Colonic mucosa (tissue), 4 donors: ENCODE results near the gene CTNS. TPM values are rescaled to one million over a fixed set of nuclear protein-coding genes. Genes with fewer than 3 reads are reported as not detected.

Experiments used
- DNase-seq: peaks from one replicate; pipeline ENCODE4 v3.0.0-alpha.2; 2020
- H3K27ac ChIP-seq: fragments of 200-600 bp; one replicate; pipeline ENCODE4 v1.8.0; 2021
- H3K27me3 ChIP-seq: fragments of 200-600 bp; one replicate; pipeline ENCODE4 v1.8.0; 2021
- H3K36me3 ChIP-seq: fragments of 200-600 bp; one replicate; pipeline ENCODE4 v1.8.0; 2021
- H3K4me1 ChIP-seq: fragments of 200-600 bp; one replicate; pipeline ENCODE4 v1.8.0; 2021; ENCODE audit warnings: mild to moderate bottlenecking
- H3K4me3 ChIP-seq: fragments of 200-600 bp; one replicate; pipeline ENCODE4 v1.8.0; 2021
- H3K9ac ChIP-seq, 2 donors: one replicate each; pipeline ENCODE4 v1.7.0; 2013; ENCODE audit warnings: control low read depth in 2 of 2, low read depth in 2 of 2, low read length in 2 of 2
- H3K9me3 ChIP-seq: fragments of 200-600 bp; one replicate; pipeline ENCODE4 v1.8.0; 2021
- CTCF ChIP-seq: fragments of 200-600 bp; IDR thresholded peaks from one replicate; pipeline ENCODE4 v1.8.0; 2022; ENCODE audit warnings: antibody characterized with exemption, mild to moderate bottlenecking
- intact Hi-C: fragments of 100-400 bp; cut with DNase I; formaldehyde crosslinking; loops from one replicate; pipeline ENCODE4 v1.14.1; 2022
- total RNA-seq, 2 donors: library from RNA; stranded (reverse); fragmentation: NEBNext Ultra II Directional in 1 of 2; extraction: Animal tissue kit (Norgen Biotek cat#: 25700) in 1 of 2; gene quantifications; one replicate each; pipeline ENCODE4 v1.2.1, GENCODE V29; 2021
- donor health status: healthy.
- donor health status: DM: no; HTN: no; CAD: no.
- donor health status: DM: no; HTN: no; CAD: no.

CTNS gene
- total RNA-seq, 2 donors from 2014 or later: 7.9 to 8.1 TPM

GRCh38 chr17:3693141-3693540 is 56.6 kb downstream of the CTNS start:
- Histone ChIP-seq H3K4me1 (no peaks in the 10 kb centered on the region), H3K27ac (no peak overlapping the region), H3K27me3 (peaks cover 29% of the 10 kb centered on the region), H3K36me3 (no peaks in the 10 kb centered on the region), H3K9ac (no peak overlapping the region), H3K4me3 (no peak overlapping the region), H3K9me3 (no peaks in the 10 kb centered on the region)
- intact Hi-C loops: no loop called here
- no peak for DNase-seq
- no peak for TF ChIP-seq CTCF

- Histone ChIP-seq H3K4me1 (no peaks in the 10 kb centered on the region), H3K36me3 (no peaks in the 10 kb centered on the region), H3K4me3 (no peak overlapping the region), H3K9me3 (no peaks in the 10 kb centered on the region), H3K27ac (no peak overlapping the region), H3K27me3 (peaks cover 29% of the 10 kb centered on the region), H3K9ac (no peak overlapping the region)
- intact Hi-C loops: no loop called here
- DNase-seq: no peak
- no peak for TF ChIP-seq CTCF
These were observed 57.3 kb downstream of the CTNS start for GRCh38 chr17:3693829-3694231.

GRCh38 chr17:3695129-3695722 is 58.7 kb downstream of the CTNS start:
- H3K27me3 ChIP-seq: peaks cover 29% of the 10 kb centered on the region
- H3K27ac ChIP-seq: no peak overlapping the region
- intact Hi-C loops: no loop called here
- no peaks in the 10 kb centered on the region for H3K4me1 ChIP-seq
- H3K4me3 ChIP-seq: peak overlapping the region; percentile 51
- no peaks in the 10 kb centered on the region for H3K36me3 ChIP-seq
- peak overlapping the region; percentile 5 to 56 for H3K9ac ChIP-seq
- H3K9me3 ChIP-seq: no peaks in the 10 kb centered on the region
- no peak for DNase-seq
- TF ChIP-seq CTCF: no peak

GRCh38 chr17:3695723-3696411 is 59.3 kb downstream of the CTNS start, which contains the start of gene P2RX5:
Gene P2RX5, minus strand, starts transcription at chr17:3696155. Its CDS starts 150 bp downstream, at chr17:3696005.
- DNase-seq: no peak
- peak within 1 kb of the TSS; percentile 51 for H3K4me3 ChIP-seq

GRCh38 chr17:3697103-3697476 is 60.5 kb downstream of the CTNS start:
- no peak overlapping the region for H3K27ac ChIP-seq
- H3K4me1 ChIP-seq: no peaks in the 10 kb centered on the region
- H3K27me3 ChIP-seq: peaks cover 29% of the 10 kb centered on the region
- H3K9ac ChIP-seq: no peak overlapping the region
- DNase-seq: no peak
- H3K9me3 ChIP-seq: no peaks in the 10 kb centered on the region
- no peaks in the 10 kb centered on the region for H3K36me3 ChIP-seq
- intact Hi-C loops: no loop called here
- no peak overlapping the region for H3K4me3 ChIP-seq
- TF ChIP-seq CTCF: no peak

More at GRCh38 chr17:3695723-3696411, 59.3 kb downstream of the CTNS start, which contains the start of gene P2RX5:
- H3K36me3 ChIP-seq: no peaks in the 10 kb centered on the region
- peak within 1 kb of the TSS; percentile 5 to 56 for H3K9ac ChIP-seq
- no peaks in the 10 kb centered on the region for H3K4me1 ChIP-seq
- intact Hi-C loops: no loop called here
- no peaks in the 10 kb centered on the region for H3K9me3 ChIP-seq
- no peak within 1 kb of the TSS for H3K27ac ChIP-seq
- TF ChIP-seq CTCF: no peak
- H3K27me3 ChIP-seq: peaks cover 29% of the 10 kb centered on the region
